HFF-Myc (cell line): Measurements from ENCODE around the gene C12orf75.

Source experiments
- DNase-seq: peaks from one replicate; pipeline ENCODE4 v3.0.0-alpha.2; 2011; ENCODE audit warnings: low read depth; ENCODE audit errors: extremely low read depth
- H3K4me3 ChIP-seq: replicated peaks from 2 replicates; pipeline ENCODE4 v1.5.1; 2011; ENCODE audit warnings: low read depth, mild to moderate bottlenecking, control low read depth, low read length
- TF ChIP-seq, protein P1 (sequence below): IDR thresholded peaks from 2 replicates; pipeline ENCODE4 v1.5.1; 2012; ENCODE audit warnings: mild to moderate bottlenecking, low read depth, low read length, control low read depth; ENCODE audit errors: missing control alignments

The C12orf75 gene

GRCh38 chr12:105348142-105348541 lies 17.7 kb downstream of the C12orf75 start:
- TF ChIP-seq, protein P1, sequence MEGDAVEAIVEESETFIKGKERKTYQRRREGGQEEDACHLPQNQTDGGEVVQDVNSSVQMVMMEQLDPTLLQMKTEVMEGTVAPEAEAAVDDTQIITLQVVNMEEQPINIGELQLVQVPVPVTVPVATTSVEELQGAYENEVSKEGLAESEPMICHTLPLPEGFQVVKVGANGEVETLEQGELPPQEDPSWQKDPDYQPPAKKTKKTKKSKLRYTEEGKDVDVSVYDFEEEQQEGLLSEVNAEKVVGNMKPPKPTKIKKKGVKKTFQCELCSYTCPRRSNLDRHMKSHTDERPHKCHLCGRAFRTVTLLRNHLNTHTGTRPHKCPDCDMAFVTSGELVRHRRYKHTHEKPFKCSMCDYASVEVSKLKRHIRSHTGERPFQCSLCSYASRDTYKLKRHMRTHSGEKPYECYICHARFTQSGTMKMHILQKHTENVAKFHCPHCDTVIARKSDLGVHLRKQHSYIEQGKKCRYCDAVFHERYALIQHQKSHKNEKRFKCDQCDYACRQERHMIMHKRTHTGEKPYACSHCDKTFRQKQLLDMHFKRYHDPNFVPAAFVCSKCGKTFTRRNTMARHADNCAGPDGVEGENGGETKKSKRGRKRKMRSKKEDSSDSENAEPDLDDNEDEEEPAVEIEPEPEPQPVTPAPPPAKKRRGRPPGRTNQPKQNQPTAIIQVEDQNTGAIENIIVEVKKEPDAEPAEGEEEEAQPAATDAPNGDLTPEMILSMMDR: no peak
- no peak overlapping the region for H3K4me3 ChIP-seq
- no peak for DNase-seq

- TF ChIP-seq, protein P1: no peak
- no peak for DNase-seq
- no peak overlapping the region for H3K4me3 ChIP-seq
Observed at GRCh38 chr12:105348561-105348960, 18.1 kb downstream of the C12orf75 start.

GRCh38 chr12:105349138-105349537 lies 18.6 kb downstream of the C12orf75 start:
- H3K4me3 ChIP-seq: no peak overlapping the region
- no peak for DNase-seq
- TF ChIP-seq, protein P1: no peak

GRCh38 chr12:105351523-105351922 lies 21.0 kb downstream of the C12orf75 start:
- no peak overlapping the region for H3K4me3 ChIP-seq
- no peak for DNase-seq
- TF ChIP-seq, protein P1: no peak

- no peak overlapping the region for H3K4me3 ChIP-seq
- DNase-seq: no peak
- TF ChIP-seq, protein P1: no peak
Observed at GRCh38 chr12:105352052-105352451, 21.6 kb downstream of the C12orf75 start.

- TF ChIP-seq, protein P1: no peak
- no peak overlapping the region for H3K4me3 ChIP-seq
Observed at GRCh38 chr12:105352940-105353635, 22.6 kb downstream of the C12orf75 start.

DNA sequence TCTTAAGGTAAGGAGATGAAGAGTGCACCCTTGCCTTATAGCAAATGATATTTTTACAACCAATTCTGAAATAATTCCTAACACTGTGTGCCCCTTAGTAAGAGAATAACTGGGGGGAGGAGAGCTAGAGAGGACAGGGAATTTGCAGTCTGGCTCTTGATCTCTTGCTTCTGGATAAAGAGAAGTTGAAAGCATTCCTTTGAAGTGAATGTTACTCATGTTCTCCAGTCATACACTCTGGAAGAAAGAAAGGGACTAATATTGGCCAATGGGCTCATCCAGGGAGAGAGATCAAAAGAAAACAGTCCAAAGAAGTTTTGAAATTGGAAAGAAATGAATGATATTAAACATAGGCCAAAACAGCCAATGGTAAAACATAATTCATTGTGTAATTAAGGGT lies 25.3 kb downstream of the C12orf75 start:
- no peak for DNase-seq

More at GRCh38 chr12:105352940-105353635, 22.6 kb downstream of the C12orf75 start:
- DNase-seq: no peak

More for the DNA sequence above, 25.3 kb downstream of the C12orf75 start:
- TF ChIP-seq, protein P1: no peak
- no peak overlapping the region for H3K4me3 ChIP-seq
